HepG2 (cell line): ENCODE measurements around the gene HABP4. TPM values are rescaled to one million over a fixed set of nuclear protein-coding genes. Genes with fewer than 3 reads are reported as not detected.

Source experiments
- ATRX ChIP-seq: sonication (generic); formaldehyde crosslinking; IDR thresholded peaks from 2 replicates; pipeline ENCODE4 v1.4.0; 2020; ENCODE audit warnings: missing genetic modification reagents, borderline replicate concordance
- FOSL1 ChIP-seq: sonication (generic); formaldehyde crosslinking; IDR thresholded peaks from 2 replicates; pipeline ENCODE4 v1.9.0; 2021; ENCODE audit warnings: missing genetic modification reagents, borderline replicate concordance
- HOXA7 ChIP-seq: sonication (generic); formaldehyde crosslinking; IDR thresholded peaks from 2 replicates; pipeline ENCODE4 v1.8.1; 2022; ENCODE audit warnings: mild to moderate bottlenecking, missing genetic modification reagents, moderate library complexity
- KLF16 ChIP-seq, 2 experiments: sonication (generic) in 1 of 2; formaldehyde crosslinking in 1 of 2; IDR thresholded peaks; 2 replicates each; pipeline versions ENCODE4 v1.6.1 to v1.8.0; 2016 to 2023; ENCODE audit warnings: missing genetic modification reagents in 2 of 2, missing compliant biosample characterization in 1 of 2
- PAX8 ChIP-seq: sonication (generic); formaldehyde crosslinking; IDR thresholded peaks from 2 replicates; pipeline ENCODE4 v1.8.0; 2022; ENCODE audit warnings: mild to moderate bottlenecking, missing genetic modification reagents, borderline replicate concordance
- POLR2AphosphoS5 ChIP-seq: IDR thresholded peaks from 2 replicates; pipeline ENCODE4 v1.6.1; 2012; ENCODE audit warnings: low read depth, low read length
- SALL1 ChIP-seq: sonication (generic); formaldehyde crosslinking; IDR thresholded peaks from 2 replicates; pipeline ENCODE4 v1.8.0; 2022; ENCODE audit warnings: mild to moderate bottlenecking, missing genetic modification reagents
- SATB2 ChIP-seq: sonication (generic); formaldehyde crosslinking; IDR thresholded peaks from 2 replicates; pipeline ENCODE4 v1.5.0; 2020; ENCODE audit warnings: missing genetic modification reagents
- SNAPC2 ChIP-seq: sonication (generic); formaldehyde crosslinking; IDR thresholded peaks from 2 replicates; pipeline ENCODE4 v1.8.1; 2022; ENCODE audit warnings: mild to moderate bottlenecking, missing genetic modification reagents
- SRY ChIP-seq: sonication (generic); formaldehyde crosslinking; IDR thresholded peaks from 2 replicates; pipeline ENCODE4 v1.8.0; 2022; ENCODE audit warnings: mild to moderate bottlenecking, missing genetic modification reagents
- XRCC5 ChIP-seq: fragments of 200-400 bp; formaldehyde crosslinking; optimal IDR thresholded peaks from 2 replicates; pipeline ENCODE3; 2017; ENCODE audit warnings: mild to moderate bottlenecking, low read length
- ZFP1 ChIP-seq: IDR thresholded peaks from 2 replicates; pipeline ENCODE4 v1.6.1; 2016
- ZFY ChIP-seq: sonication (generic); formaldehyde crosslinking; IDR thresholded peaks from 2 replicates; pipeline ENCODE4 v1.4.0; 2020; ENCODE audit warnings: missing genetic modification reagents
- ZKSCAN1 ChIP-seq: fragments of 150-350 bp; IDR thresholded peaks from 2 replicates; pipeline ENCODE4 v1.6.1; 2014; ENCODE audit warnings: low read length
- ZNF251 ChIP-seq: sonication (generic); formaldehyde crosslinking; IDR thresholded peaks from 2 replicates; pipeline ENCODE4 v1.9.0; 2021; ENCODE audit warnings: mild to moderate bottlenecking, missing genetic modification reagents
- ZNF331 ChIP-seq: sonication (generic); formaldehyde crosslinking; IDR thresholded peaks from 2 replicates; pipeline ENCODE4 v1.4.0; 2020; ENCODE audit warnings: missing genetic modification reagents
- ZNF367 ChIP-seq: sonication (generic); formaldehyde crosslinking; IDR thresholded peaks from 2 replicates; pipeline ENCODE4 v1.4.0; 2020; ENCODE audit warnings: missing genetic modification reagents, borderline replicate concordance
- ZNF441 ChIP-seq: sonication (generic); formaldehyde crosslinking; IDR thresholded peaks from 2 replicates; pipeline ENCODE4 v1.7.0; 2021; ENCODE audit warnings: missing genetic modification reagents, borderline replicate concordance
- ZNF766 ChIP-seq: sonication (generic); formaldehyde crosslinking; IDR thresholded peaks from 2 replicates; pipeline ENCODE4 v1.5.0; 2020; ENCODE audit warnings: missing genetic modification reagents, borderline replicate concordance
- polyA plus RNA-seq, 8 experiments: library from polyadenylated mRNA; depleted of rRNA in 3 of 8; stranded (reverse) in 7 of 8; unstranded in 1 of 8; fragments of >200 nt; fragmentation: Illumina TruSeq in 4 of 8; extraction: Trizol in 4 of 8; gene quantifications; 2 replicates each; pipeline versions ENCODE4 v1.2.1 to v1.2.3, GENCODE V29; 2011 to 2016; ENCODE audit warnings: low read depth in 4 of 8, missing spikeins in 1 of 8, mixed read lengths in 1 of 8; ENCODE audit not compliant: insufficient read depth in 1 of 8
- total RNA-seq, 5 experiments: library from RNA; depleted of rRNA; stranded (reverse); fragments of >200 nt; fragmentation: Illumina TruSeq; extraction: Trizol; gene quantifications; 2 replicates each; pipeline ENCODE4 v1.2.3, GENCODE V29; 2016; ENCODE audit warnings: low read depth in 1 of 5
- TF ChIP-seq, protein P1 (sequence below): sonication (generic); formaldehyde crosslinking; IDR thresholded peaks from 2 replicates; pipeline ENCODE4 v1.5.0; 2020; ENCODE audit warnings: missing genetic modification reagents, mild to moderate bottlenecking, borderline replicate concordance
- TF ChIP-seq, protein P2 (sequence below): IDR thresholded peaks from 2 replicates; pipeline ENCODE4 v1.6.1; 2016
- TF ChIP-seq, protein P3 (sequence below): sonication (generic); formaldehyde crosslinking; IDR thresholded peaks from 2 replicates; pipeline ENCODE4 v1.4.0; 2020; ENCODE audit warnings: low read depth, missing genetic modification reagents
- TF ChIP-seq, protein P4 (sequence below): IDR thresholded peaks from 2 replicates; pipeline ENCODE4 v1.6.1; 2016; ENCODE audit warnings: mild to moderate bottlenecking, missing biosample characterization, missing genetic modification reagents

HABP4 gene
- total and polyA plus RNA-seq, 2 of the 13 experiments (the other 11 are each of a cell fraction or from before 2014, with no cell fraction given) = 14.3 to 26.6 TPM

DNA sequence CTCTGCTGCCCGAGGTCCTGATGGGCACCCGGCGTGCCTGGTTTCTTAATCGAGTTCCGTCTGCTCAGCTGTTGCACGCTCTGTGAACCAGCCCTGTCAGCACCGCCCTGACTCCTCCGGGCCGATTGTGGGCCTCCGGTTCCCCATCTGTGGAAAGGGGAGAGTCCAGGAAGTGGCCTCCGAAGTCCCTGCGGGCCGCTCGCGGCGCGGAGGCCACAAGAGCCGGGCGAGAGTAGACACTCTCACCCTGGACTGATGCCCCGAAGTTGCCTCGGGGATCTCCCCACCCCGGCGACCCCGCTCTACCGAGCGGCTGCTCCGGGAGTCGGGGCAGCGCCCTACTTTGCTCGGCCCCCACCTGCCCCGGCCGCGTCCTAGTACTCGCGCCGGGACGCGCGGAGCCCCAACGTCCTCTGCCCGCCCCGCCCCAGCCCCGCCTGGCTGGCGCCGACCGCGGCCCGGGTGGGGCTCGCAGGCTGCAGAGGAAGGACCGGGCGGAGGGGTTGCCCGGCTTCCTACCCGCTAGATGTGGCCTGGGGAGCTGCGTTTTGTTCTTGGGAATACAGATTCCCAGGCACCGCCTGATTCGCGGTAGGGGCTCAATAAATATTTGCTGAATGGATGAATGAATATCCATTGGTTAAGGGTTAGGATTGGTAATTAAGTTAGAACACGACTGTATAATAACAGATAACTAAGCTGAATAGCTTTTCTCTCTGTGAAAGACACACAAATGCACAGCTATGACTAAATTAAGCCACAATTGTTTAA, 30.9 kb upstream of the HABP4 start (continued):
- TF ChIP-seq ZNF367 (CRISPR knock-in tag) (no peak; the same call in 1 of the 2 replicates), PAX8 (CRISPR knock-in tag) (no peak), ZFP1 (CRISPR knock-in tag) (0 out of 2 replicates have a peak, but pooled peaks have one; percentile 61), POLR2AphosphoS5 (peak; percentile 66), KLF16 (CRISPR knock-in tag; IDR thresholded peaks at IDR 0.05) (peak in 1 of 2 experiments; percentile 23; a peak in 1 of 4 replicates), SATB2 (CRISPR knock-in tag) (no peak), ZNF251 (no peak), SALL1 (CRISPR knock-in tag) (peak; percentile 70; the same call in 1 of the 2 replicates), FOSL1 (CRISPR knock-in tag) (peak; percentile 33; the same call in 1 of the 2 replicates), ZFY (CRISPR knock-in tag) (peak; percentile 70), ZKSCAN1 (no peak), ATRX (no peak), HOXA7 (CRISPR knock-in tag) (no peak), SNAPC2 (CRISPR knock-in tag) (no peak), XRCC5 (peak; percentile 83), ZNF331 (CRISPR knock-in tag) (no peak; the same call in 1 of the 2 replicates), SRY (CRISPR knock-in tag) (peak; percentile 65; the same call in 1 of the 2 replicates), ZNF766 (CRISPR knock-in tag) (no peak), ZNF441 (CRISPR knock-in tag) (no peak)
- TF ChIP-seq, protein P1, sequence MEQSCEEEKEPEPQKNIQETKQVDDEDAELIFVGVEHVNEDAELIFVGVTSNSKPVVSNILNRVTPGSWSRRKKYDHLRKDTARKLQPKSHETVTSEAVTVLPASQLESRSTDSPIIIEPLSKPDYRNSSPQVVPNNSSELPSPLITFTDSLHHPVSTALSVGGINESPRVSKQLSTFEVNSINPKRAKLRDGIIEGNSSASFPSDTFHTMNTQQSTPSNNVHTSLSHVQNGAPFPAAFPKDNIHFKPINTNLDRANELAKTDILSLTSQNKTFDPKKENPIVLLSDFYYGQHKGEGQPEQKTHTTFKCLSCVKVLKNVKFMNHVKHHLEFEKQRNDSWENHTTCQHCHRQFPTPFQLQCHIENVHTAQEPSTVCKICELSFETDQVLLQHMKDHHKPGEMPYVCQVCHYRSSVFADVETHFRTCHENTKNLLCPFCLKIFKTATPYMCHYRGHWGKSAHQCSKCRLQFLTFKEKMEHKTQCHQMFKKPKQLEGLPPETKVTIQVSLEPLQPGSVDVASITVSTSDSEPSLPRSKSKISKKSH (CRISPR knock-in tag) = 0 out of 2 replicates have a peak, but pooled peaks have one; percentile 54
- TF ChIP-seq, protein P2, sequence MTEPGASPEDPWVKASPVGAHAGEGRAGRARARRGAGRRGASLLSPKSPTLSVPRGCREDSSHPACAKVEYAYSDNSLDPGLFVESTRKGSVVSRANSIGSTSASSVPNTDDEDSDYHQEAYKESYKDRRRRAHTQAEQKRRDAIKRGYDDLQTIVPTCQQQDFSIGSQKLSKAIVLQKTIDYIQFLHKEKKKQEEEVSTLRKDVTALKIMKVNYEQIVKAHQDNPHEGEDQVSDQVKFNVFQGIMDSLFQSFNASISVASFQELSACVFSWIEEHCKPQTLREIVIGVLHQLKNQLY = no peak
- TF ChIP-seq, protein P3, sequence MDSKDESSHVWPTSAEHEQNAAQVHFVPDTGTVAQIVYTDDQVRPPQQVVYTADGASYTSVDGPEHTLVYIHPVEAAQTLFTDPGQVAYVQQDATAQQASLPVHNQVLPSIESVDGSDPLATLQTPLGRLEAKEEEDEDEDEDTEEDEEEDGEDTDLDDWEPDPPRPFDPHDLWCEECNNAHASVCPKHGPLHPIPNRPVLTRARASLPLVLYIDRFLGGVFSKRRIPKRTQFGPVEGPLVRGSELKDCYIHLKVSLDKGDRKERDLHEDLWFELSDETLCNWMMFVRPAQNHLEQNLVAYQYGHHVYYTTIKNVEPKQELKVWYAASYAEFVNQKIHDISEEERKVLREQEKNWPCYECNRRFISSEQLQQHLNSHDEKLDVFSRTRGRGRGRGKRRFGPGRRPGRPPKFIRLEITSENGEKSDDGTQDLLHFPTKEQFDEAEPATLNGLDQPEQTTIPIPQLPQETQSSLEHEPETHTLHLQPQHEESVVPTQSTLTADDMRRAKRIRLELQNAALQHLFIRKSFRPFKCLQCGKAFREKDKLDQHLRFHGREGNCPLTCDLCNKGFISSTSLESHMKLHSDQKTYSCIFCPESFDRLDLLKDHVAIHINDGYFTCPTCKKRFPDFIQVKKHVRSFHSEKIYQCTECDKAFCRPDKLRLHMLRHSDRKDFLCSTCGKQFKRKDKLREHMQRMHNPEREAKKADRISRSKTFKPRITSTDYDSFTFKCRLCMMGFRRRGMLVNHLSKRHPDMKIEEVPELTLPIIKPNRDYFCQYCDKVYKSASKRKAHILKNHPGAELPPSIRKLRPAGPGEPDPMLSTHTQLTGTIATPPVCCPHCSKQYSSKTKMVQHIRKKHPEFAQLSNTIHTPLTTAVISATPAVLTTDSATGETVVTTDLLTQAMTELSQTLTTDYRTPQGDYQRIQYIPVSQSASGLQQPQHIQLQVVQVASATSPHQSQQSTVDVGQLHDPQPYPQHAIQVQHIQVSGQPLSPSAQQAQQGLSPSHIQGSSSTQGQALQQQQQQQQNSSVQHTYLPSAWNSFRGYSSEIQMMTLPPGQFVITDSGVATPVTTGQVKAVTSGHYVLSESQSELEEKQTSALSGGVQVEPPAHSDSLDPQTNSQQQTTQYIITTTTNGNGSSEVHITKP = no peak
- TF ChIP-seq, protein P4, sequence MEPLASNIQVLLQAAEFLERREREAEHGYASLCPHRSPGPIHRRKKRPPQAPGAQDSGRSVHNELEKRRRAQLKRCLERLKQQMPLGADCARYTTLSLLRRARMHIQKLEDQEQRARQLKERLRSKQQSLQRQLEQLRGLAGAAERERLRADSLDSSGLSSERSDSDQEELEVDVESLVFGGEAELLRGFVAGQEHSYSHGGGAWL (CRISPR knock-in tag) = peak; percentile 24; the same call in 1 of the 2 replicates
